Endothelial cell of umbilical vein (primary cell): Measurements from ENCODE around the gene LARP6.
A peak's percentile ranks its signal among the peaks of the same experiment; 100 is the strongest.

Experiments
- EZH2 ChIP-seq: IDR thresholded peaks from 2 replicates; pipeline ENCODE4 v1.6.1; 2012; ENCODE audit warnings: borderline replicate concordance, low read depth, mild to moderate bottlenecking, moderate library complexity, low read length, inconsistent platforms; ENCODE audit not compliant: severe bottlenecking
- JUN ChIP-seq: IDR thresholded peaks from 2 replicates; pipeline ENCODE4 v1.6.1; 2011; ENCODE audit warnings: borderline replicate concordance, low read depth; ENCODE audit not compliant: insufficient read length, insufficient read depth
- TF ChIP-seq, protein P1 (sequence below): IDR thresholded peaks from 2 replicates; pipeline ENCODE4 v1.6.1; 2011; ENCODE audit not compliant: insufficient read depth, insufficient read length
- TF ChIP-seq, protein P2 (sequence below), 2 donors: IDR thresholded peaks; 1 replicate in 1 of 2; 2 replicates in 1 of 2; pipeline ENCODE4 v1.5.1; 2011; ENCODE audit warnings: low read length in 2 of 2, mild to moderate bottlenecking in 2 of 2, moderate library complexity in 2 of 2, control low read depth in 1 of 2, inconsistent platforms in 1 of 2, low read depth in 1 of 2; ENCODE audit not compliant: insufficient read depth in 1 of 2; ENCODE audit errors: extremely low read depth in 1 of 2

DNA sequence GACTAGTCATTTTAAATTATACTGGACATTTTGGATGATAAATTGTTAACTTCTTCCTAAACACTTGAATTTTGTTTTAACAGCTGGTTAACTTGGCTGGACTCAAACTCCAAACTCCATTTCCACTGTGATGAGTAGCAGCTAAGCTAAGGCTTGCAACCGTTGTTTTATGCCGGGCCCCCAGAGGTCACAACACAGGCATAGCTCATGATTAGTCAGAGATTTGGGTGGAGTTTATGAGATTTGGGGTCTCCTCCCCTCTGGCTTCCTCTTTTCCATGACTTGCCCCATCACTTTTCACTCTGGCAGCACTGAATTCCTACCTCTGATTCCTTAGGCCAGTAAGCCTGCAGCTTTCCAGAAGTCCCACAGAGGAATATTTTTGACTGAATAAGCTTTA, 25.4 kb upstream of the LARP6 start:
- TF ChIP-seq, protein P1, sequence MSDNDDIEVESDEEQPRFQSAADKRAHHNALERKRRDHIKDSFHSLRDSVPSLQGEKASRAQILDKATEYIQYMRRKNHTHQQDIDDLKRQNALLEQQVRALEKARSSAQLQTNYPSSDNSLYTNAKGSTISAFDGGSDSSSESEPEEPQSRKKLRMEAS = no peak
- TF ChIP-seq EZH2 (no peak), JUN (peak; percentile 18)
- TF ChIP-seq, protein P2, sequence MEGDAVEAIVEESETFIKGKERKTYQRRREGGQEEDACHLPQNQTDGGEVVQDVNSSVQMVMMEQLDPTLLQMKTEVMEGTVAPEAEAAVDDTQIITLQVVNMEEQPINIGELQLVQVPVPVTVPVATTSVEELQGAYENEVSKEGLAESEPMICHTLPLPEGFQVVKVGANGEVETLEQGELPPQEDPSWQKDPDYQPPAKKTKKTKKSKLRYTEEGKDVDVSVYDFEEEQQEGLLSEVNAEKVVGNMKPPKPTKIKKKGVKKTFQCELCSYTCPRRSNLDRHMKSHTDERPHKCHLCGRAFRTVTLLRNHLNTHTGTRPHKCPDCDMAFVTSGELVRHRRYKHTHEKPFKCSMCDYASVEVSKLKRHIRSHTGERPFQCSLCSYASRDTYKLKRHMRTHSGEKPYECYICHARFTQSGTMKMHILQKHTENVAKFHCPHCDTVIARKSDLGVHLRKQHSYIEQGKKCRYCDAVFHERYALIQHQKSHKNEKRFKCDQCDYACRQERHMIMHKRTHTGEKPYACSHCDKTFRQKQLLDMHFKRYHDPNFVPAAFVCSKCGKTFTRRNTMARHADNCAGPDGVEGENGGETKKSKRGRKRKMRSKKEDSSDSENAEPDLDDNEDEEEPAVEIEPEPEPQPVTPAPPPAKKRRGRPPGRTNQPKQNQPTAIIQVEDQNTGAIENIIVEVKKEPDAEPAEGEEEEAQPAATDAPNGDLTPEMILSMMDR (IDR thresholded peaks at IDR 0.05; ENCODE audit: extremely low read depth in 1 of 2, insufficient read depth in 1 of 2, low read depth in 1 of 2, low read length in 2 of 2) = no peak
